ENCODE results near the gene FPR3.

GRCh38 chr19:51755571-51755970, 39.4 kb upstream of the FPR3 start:
- no peak for TF ChIP-seq CTCF (conservative IDR thresholded peaks at IDR 0.05; ENCODE audit: low read length)
- TF ChIP-seq EZH2phosphoT487 (IDR thresholded peaks at IDR 0.05; ENCODE audit: borderline replicate concordance, low read depth, low read length) = no peak

Data from OCI-LY7 (cell line).